Mesenchymal stem cell (in vitro differentiated cells and primary cell): ENCODE data around the gene MIPEP.
"Not testable (repeated sequence)": the region's sequence is repeated elsewhere in the genome, so short reads cannot be mapped to it uniquely, and the experiment has no call there.

Source experiments
- DNase-seq: peaks from one replicate; pipeline ENCODE4 v3.0.0-alpha.2; 2013
- H2AFZ ChIP-seq: one replicate; pipeline ENCODE4 v1.6.1; 2013; ENCODE audit warnings: low read depth, mild to moderate bottlenecking, control low read depth, inconsistent platforms, low read length, moderate library complexity
- H2AK5ac ChIP-seq: 2 replicates; pipeline ENCODE4 v1.6.1; 2013; ENCODE audit warnings: low read length, moderate library complexity, mild to moderate bottlenecking, inconsistent platforms; ENCODE audit not compliant: severe bottlenecking
- H2BK120ac ChIP-seq: one replicate; pipeline ENCODE4 v1.6.1; 2013; ENCODE audit warnings: low read depth, mild to moderate bottlenecking, inconsistent platforms, low read length, moderate library complexity
- H2BK12ac ChIP-seq, 2 experiments: one replicate each; pipeline ENCODE4 v1.6.1; 2013; ENCODE audit warnings: inconsistent platforms in 2 of 2, low read length in 2 of 2, mild to moderate bottlenecking in 2 of 2, moderate library complexity in 2 of 2, control low read depth in 1 of 2
- H2BK15ac ChIP-seq: one replicate; pipeline ENCODE4 v1.6.1; 2013; ENCODE audit warnings: mild to moderate bottlenecking, low read depth, inconsistent platforms; ENCODE audit not compliant: poor library complexity, severe bottlenecking
- H2BK5ac ChIP-seq: 2 replicates; pipeline ENCODE4 v1.6.1; 2013; ENCODE audit warnings: low read depth, mild to moderate bottlenecking, low read length, control low read depth, inconsistent platforms; ENCODE audit not compliant: poor library complexity, severe bottlenecking
- H3K14ac ChIP-seq, 2 experiments: one replicate each; pipeline ENCODE4 v1.6.1; 2013; ENCODE audit warnings: inconsistent platforms in 2 of 2, low read length in 2 of 2, control low read depth in 1 of 2, mild to moderate bottlenecking in 1 of 2, moderate library complexity in 1 of 2
- H3K18ac ChIP-seq, 2 experiments: one replicate each; pipeline ENCODE4 v1.6.1; 2013; ENCODE audit warnings: inconsistent platforms in 2 of 2, low read length in 2 of 2, control low read depth in 1 of 2, low read depth in 1 of 2, mild to moderate bottlenecking in 1 of 2
- H3K23ac ChIP-seq, 2 experiments: one replicate each; pipeline ENCODE4 v1.6.1; 2013; ENCODE audit warnings: inconsistent platforms in 2 of 2, low read length in 2 of 2, mild to moderate bottlenecking in 2 of 2, moderate library complexity in 2 of 2, control low read depth in 1 of 2
- H3K27ac ChIP-seq: 2 replicates; pipeline ENCODE4 v1.5.1; 2013; ENCODE audit warnings: mild to moderate bottlenecking, moderate library complexity, low read length, control low read depth, inconsistent platforms; ENCODE audit not compliant: poor library complexity, severe bottlenecking
- H3K27me3 ChIP-seq, 2 experiments: 2 replicates each; pipeline versions ENCODE4 v1.6.1 to v1.7.0; 2013; ENCODE audit warnings: low read length in 2 of 2, mild to moderate bottlenecking in 2 of 2, moderate library complexity in 2 of 2, control low read depth in 1 of 2, inconsistent platforms in 1 of 2; ENCODE audit not compliant: control insufficient read depth in 1 of 2, insufficient read depth in 1 of 2
- H3K36me3 ChIP-seq, 2 experiments: 2 replicates each; pipeline versions ENCODE4 v1.6.1 to v1.7.0; 2013; ENCODE audit warnings: low read length in 2 of 2, control low read depth in 1 of 2, inconsistent platforms in 1 of 2, low read depth in 1 of 2, mild to moderate bottlenecking in 1 of 2; ENCODE audit not compliant: insufficient read depth in 2 of 2, control insufficient read depth in 1 of 2
- H3K4ac ChIP-seq, 2 experiments: one replicate each; pipeline ENCODE4 v1.6.1; 2013; ENCODE audit warnings: inconsistent platforms in 2 of 2, low read length in 2 of 2, mild to moderate bottlenecking in 2 of 2, moderate library complexity in 2 of 2, control low read depth in 1 of 2, low read depth in 1 of 2
- H3K4me1 ChIP-seq: 2 replicates; pipeline ENCODE4 v1.6.1; 2013; ENCODE audit warnings: low read depth, low read length, control low read depth; ENCODE audit not compliant: control insufficient read depth, insufficient read depth
- H3K4me2 ChIP-seq: 2 replicates; pipeline ENCODE4 v1.6.1; 2013; ENCODE audit warnings: low read length, mild to moderate bottlenecking, inconsistent platforms; ENCODE audit not compliant: poor library complexity, severe bottlenecking
- H3K4me3 ChIP-seq, 2 experiments: 2 replicates each; pipeline versions ENCODE4 v1.5.1 to v1.7.0; 2013; ENCODE audit warnings: low read length in 2 of 2, mild to moderate bottlenecking in 2 of 2, control low read depth in 1 of 2, low read depth in 1 of 2; ENCODE audit not compliant: insufficient read depth in 1 of 2
- H3K79me1 ChIP-seq: replicated peaks from 2 replicates; pipeline ENCODE4 v1.6.1; 2013; ENCODE audit warnings: mild to moderate bottlenecking, control low read depth, low read length, inconsistent platforms; ENCODE audit not compliant: poor library complexity, severe bottlenecking
- H3K9ac ChIP-seq: 2 replicates; pipeline ENCODE4 v1.7.0; 2013; ENCODE audit warnings: mild to moderate bottlenecking, low read length, moderate library complexity
- H3K9me3 ChIP-seq: 2 replicates; pipeline ENCODE4 v1.7.0; 2013; ENCODE audit warnings: mild to moderate bottlenecking, low read length; ENCODE audit not compliant: control insufficient read depth
- H4K8ac ChIP-seq: one replicate; pipeline ENCODE4 v1.6.1; 2013; ENCODE audit warnings: inconsistent platforms, mild to moderate bottlenecking, low read length, moderate library complexity
- H4K91ac ChIP-seq: one replicate; pipeline ENCODE4 v1.6.1; 2013; ENCODE audit warnings: mild to moderate bottlenecking, low read length, inconsistent platforms
- WGBS: methylation state at CpG from one replicate; pipeline ENCODE4 v1.1.7; 2013; ENCODE audit warnings: mixed read lengths; 5-methylcytosine and 5-hydroxymethylcytosine counted together

Gene MIPEP

GRCh38 chr13:23889615-23890607, 711 bp upstream of the MIPEP start:
- Histone ChIP-seq H2AFZ (no peak overlapping the region), H2BK120ac (peak overlapping the region; percentile 73), H4K91ac (no peak overlapping the region), H3K4me2 (peak overlapping the region; percentile 90), H3K14ac (no peak overlapping the region), H4K8ac (peak overlapping the region; percentile 72), H3K79me1 (peaks cover 5% of the 10 kb centered on the region), H3K4me3 (peak overlapping the region in 1 of 2 experiments; percentile 98), H3K23ac (no peak overlapping the region), H3K27me3 (no peaks in the 10 kb centered on the region), H2BK15ac (no peak overlapping the region), H3K9me3 (no peaks in the 10 kb centered on the region), H3K9ac (peak overlapping the region; percentile 98), H3K4ac (no peak overlapping the region), H3K27ac (peak overlapping the region; percentile 43), H2BK12ac (no peak overlapping the region), H3K18ac (no peak overlapping the region), H2BK5ac (no peak overlapping the region), H2AK5ac (no peak overlapping the region), H3K36me3 (peaks cover 0 to 3% of the 10 kb centered on the region in 2 experiments), H3K4me1 (no peaks in the 10 kb centered on the region)
- DNase-seq, result no peak
- WGBS, result 50% methylated on average over 14 of the region's 15 CpGs

GRCh38 chr13:23884361-23884760, 4.8 kb downstream of the MIPEP start:
- H2BK120ac ChIP-seq, H3K23ac ChIP-seq, H3K9ac ChIP-seq, H3K18ac ChIP-seq, DNase-seq, H3K27me3 ChIP-seq, H3K9me3 ChIP-seq, H3K4me1 ChIP-seq, H3K27ac ChIP-seq, H2BK12ac ChIP-seq, H2BK5ac ChIP-seq, H3K4me3 ChIP-seq, H4K91ac ChIP-seq, H3K4ac ChIP-seq, H2BK15ac ChIP-seq, H4K8ac ChIP-seq, H3K4me2 ChIP-seq, H2AK5ac ChIP-seq, H2AFZ ChIP-seq, H3K14ac ChIP-seq: not testable (repeated sequence)
- H3K36me3 ChIP-seq, result peaks cover 7 to 19% of the 10 kb centered on the region in 2 experiments
- no CpG with 5 or more reads among the region's 3 CpGs for WGBS
- peaks cover 10% of the 10 kb centered on the region for H3K79me1 ChIP-seq

GRCh38 chr13:23883255-23883654, 5.9 kb downstream of the MIPEP start:
- Histone ChIP-seq H2BK15ac (no peak overlapping the region), H3K14ac (no peak overlapping the region), H3K79me1 (peaks cover 7% of the 10 kb centered on the region)

GRCh38 chr13:23881402-23881800, 7.8 kb downstream of the MIPEP start:
- WGBS, result 93% methylated on average over 5 of the region's 8 CpGs

More at GRCh38 chr13:23883255-23883654, 5.9 kb downstream of the MIPEP start:
- no peak overlapping the region for H4K8ac ChIP-seq
- H2BK5ac ChIP-seq, result no peak overlapping the region
- no peaks in the 10 kb centered on the region for H3K4me1 ChIP-seq
- H2BK12ac ChIP-seq, result no peak overlapping the region
- no peak overlapping the region for H2AK5ac ChIP-seq
- H3K18ac ChIP-seq, result no peak overlapping the region
- H2AFZ ChIP-seq, result no peak overlapping the region
- no peak overlapping the region for H3K9ac ChIP-seq
- H3K4ac ChIP-seq, result no peak overlapping the region
- no peak overlapping the region for H3K4me3 ChIP-seq
- H3K4me2 ChIP-seq, result no peak overlapping the region
- no peak overlapping the region for H3K23ac ChIP-seq
- H3K36me3 ChIP-seq, result peaks cover 8 to 30% of the 10 kb centered on the region in 2 experiments
- no peak for DNase-seq
- WGBS, result no CpG with 5 or more reads among the region's 4 CpGs
- H3K9me3 ChIP-seq, result no peaks in the 10 kb centered on the region
- H3K27me3 ChIP-seq, result no peaks in the 10 kb centered on the region
- no peak overlapping the region for H2BK120ac ChIP-seq
- H4K91ac ChIP-seq, result no peak overlapping the region
- no peak overlapping the region for H3K27ac ChIP-seq

More at GRCh38 chr13:23881402-23881800, 7.8 kb downstream of the MIPEP start:
- H3K4ac ChIP-seq, H3K18ac ChIP-seq, H2AK5ac ChIP-seq, H2BK5ac ChIP-seq, H3K14ac ChIP-seq, H3K27me3 ChIP-seq, H3K9ac ChIP-seq, H2BK120ac ChIP-seq, H3K4me2 ChIP-seq, H2AFZ ChIP-seq, DNase-seq, H3K23ac ChIP-seq, H3K27ac ChIP-seq, H4K8ac ChIP-seq, H2BK12ac ChIP-seq, H2BK15ac ChIP-seq, H3K4me3 ChIP-seq, H3K4me1 ChIP-seq, H3K79me1 ChIP-seq, H3K9me3 ChIP-seq, H4K91ac ChIP-seq: not testable (repeated sequence)
- H3K36me3 ChIP-seq, result peaks cover 8 to 45% of the 10 kb centered on the region in 2 experiments
